Skeletal muscle tissue (tissue), 4 donors: ENCODE data around the gene LRFN3. TPM values are rescaled to one million over a fixed set of nuclear protein-coding genes. Genes with fewer than 3 reads are reported as not detected.
A peak's percentile ranks its signal among the peaks of the same experiment; 100 is the strongest.

Experiments
- H3K27ac ChIP-seq: one replicate; pipeline ENCODE4 v1.7.0; 2013; ENCODE audit warnings: mild to moderate bottlenecking, low read depth, low read length, inconsistent platforms
- H3K27me3 ChIP-seq, 3 donors: one replicate each; pipeline ENCODE4 v1.7.0; 2013; ENCODE audit warnings: low read length in 3 of 3; ENCODE audit not compliant: control insufficient read depth in 3 of 3, insufficient read depth in 3 of 3
- H3K36me3 ChIP-seq, 3 donors: one replicate each; pipeline ENCODE4 v1.7.0; 2013; ENCODE audit warnings: low read length in 3 of 3; ENCODE audit not compliant: control insufficient read depth in 3 of 3, insufficient read depth in 3 of 3
- H3K4me1 ChIP-seq, 3 donors: one replicate each; pipeline ENCODE4 v1.7.0; 2013; ENCODE audit warnings: low read length in 3 of 3, mild to moderate bottlenecking in 3 of 3; ENCODE audit not compliant: control insufficient read depth in 3 of 3, insufficient read depth in 3 of 3
- H3K4me3 ChIP-seq, 3 donors: one replicate each; pipeline ENCODE4 v1.7.0; 2013; ENCODE audit warnings: low read length in 3 of 3
- H3K9ac ChIP-seq, 3 donors: one replicate each; pipeline ENCODE4 v1.7.0; 2013; ENCODE audit warnings: low read length in 3 of 3, mild to moderate bottlenecking in 3 of 3, moderate library complexity in 2 of 3, low read depth in 1 of 3
- H3K9me3 ChIP-seq, 3 donors: one replicate each; pipeline ENCODE4 v1.7.0; 2013; ENCODE audit warnings: low read length in 3 of 3; ENCODE audit not compliant: control insufficient read depth in 3 of 3
- total RNA-seq: library from RNA; depleted of rRNA; stranded (reverse); fragments of >200 nt; gene quantifications from one replicate; pipeline ENCODE4 v1.2.3, GENCODE V29; 2014
- donor health status: Osteomylitis.

LRFN3 gene
- total RNA-seq, 1 donor from 2014 or later = 0.52 TPM

DNA sequence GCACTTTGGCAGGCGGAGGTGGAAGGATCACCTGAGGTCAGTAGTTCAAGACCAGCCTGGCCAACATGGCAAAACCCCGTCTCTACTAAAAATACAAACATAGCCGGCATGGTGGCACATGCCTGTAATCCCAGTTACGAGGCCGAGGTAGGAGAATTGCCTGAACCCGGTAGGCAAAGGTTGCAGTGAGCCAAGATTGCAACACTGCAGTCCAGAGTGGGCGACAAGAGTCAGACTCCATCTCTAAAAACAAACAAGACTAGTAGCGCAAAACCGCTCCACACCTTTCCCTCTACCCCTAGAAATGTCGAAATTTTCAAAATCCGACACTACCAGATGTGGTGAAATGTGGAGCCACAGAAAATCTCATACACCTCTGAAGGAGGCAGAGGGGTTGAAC, 16.9 kb upstream of the LRFN3 start:
- Histone ChIP-seq H3K9ac (no peak overlapping the region), H3K36me3 (no peaks in the 10 kb centered on the region), H3K4me3 (no peak overlapping the region), H3K4me1 (no peaks in the 10 kb centered on the region), H3K27ac (no peak overlapping the region), H3K27me3 (peaks cover 0 to 5% (median 4%) of the 10 kb centered on the region in 3 donors), H3K9me3 (no peaks in the 10 kb centered on the region)

DNA sequence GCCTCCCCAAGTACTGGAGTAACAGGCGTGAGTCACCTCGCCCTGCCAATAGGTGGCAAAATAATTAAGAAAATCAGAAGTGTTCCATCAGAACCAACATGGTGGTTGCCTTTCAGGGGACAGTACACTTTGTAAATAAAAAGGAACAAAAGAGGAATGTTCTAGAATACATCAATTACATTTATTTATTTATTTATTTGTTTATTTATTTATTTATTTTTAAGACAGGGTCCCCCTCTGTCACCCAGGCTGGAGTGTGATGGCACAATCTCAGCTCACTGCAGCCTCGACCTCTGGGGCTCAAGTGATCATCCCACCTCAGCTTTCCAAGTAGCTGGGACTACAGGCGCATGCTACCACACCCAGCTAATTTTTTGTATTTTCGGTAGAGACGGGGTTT, 15.2 kb upstream of the LRFN3 start:
- no peak overlapping the region for H3K9ac ChIP-seq
- no peak overlapping the region for H3K27ac ChIP-seq
- H3K27me3 ChIP-seq = peaks cover 0 to 5% (median 4%) of the 10 kb centered on the region in 3 donors
- H3K4me3 ChIP-seq = no peak overlapping the region
- H3K4me1 ChIP-seq = no peaks in the 10 kb centered on the region
- peaks cover 0 to 2% (median 0%) of the 10 kb centered on the region in 3 donors for H3K36me3 ChIP-seq
- peaks cover 0 to 6% (median 3%) of the 10 kb centered on the region in 3 donors for H3K9me3 ChIP-seq

DNA sequence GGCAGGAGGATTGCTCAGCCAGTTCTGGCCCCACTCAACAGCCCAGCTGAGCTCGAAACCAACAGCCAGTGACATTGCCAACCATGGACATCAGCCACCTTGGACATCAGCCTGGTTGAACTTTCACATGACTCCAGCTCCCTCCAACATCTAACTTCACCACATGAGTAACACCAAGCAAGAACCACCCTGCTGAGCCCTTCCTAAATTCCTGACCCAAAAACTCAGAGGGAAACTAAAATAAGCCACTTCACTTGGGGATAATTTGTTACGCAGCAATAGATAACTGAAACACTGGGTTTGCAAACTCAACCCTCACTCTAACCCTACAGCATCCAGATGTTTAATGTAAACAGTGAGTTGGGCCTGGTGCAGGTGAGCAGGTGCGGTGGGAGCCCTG, 10.7 kb upstream of the LRFN3 start:
- H3K27ac ChIP-seq = no peak overlapping the region
- no peaks in the 10 kb centered on the region for H3K4me1 ChIP-seq
- peaks cover 0 to 6% (median 3%) of the 10 kb centered on the region in 3 donors for H3K9me3 ChIP-seq
- no peak overlapping the region for H3K4me3 ChIP-seq
- H3K27me3 ChIP-seq = peaks cover 0 to 4% (median 3%) of the 10 kb centered on the region in 3 donors
- H3K36me3 ChIP-seq = peaks cover 0 to 2% (median 0%) of the 10 kb centered on the region in 3 donors
- no peak overlapping the region for H3K9ac ChIP-seq

DNA sequence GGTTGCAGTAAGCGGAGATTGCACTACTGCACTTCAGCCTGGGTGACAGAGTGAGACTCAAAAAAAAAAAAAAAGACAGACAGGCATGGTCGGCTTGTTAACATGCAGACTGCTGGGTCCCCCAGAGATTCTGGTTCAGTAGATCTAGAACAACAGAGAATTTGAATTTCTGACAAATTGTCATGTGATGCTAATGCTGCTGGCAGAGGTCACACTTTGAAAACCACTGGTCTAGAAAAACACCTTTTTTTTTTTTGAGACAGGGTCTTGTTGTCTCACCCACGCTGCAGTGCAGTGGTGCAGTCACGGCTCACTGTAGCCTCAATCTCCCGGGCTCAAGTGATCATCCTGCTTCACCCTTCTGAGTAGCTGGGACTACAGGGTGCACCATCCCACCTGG, 7.7 kb upstream of the LRFN3 start:
- Histone ChIP-seq H3K36me3 (peaks cover 0 to 2% (median 0%) of the 10 kb centered on the region in 3 donors), H3K9ac (no peak overlapping the region), H3K27ac (no peak overlapping the region), H3K27me3 (peaks cover 0 to 4% (median 3%) of the 10 kb centered on the region in 3 donors), H3K9me3 (peaks cover 0 to 6% (median 3%) of the 10 kb centered on the region in 3 donors), H3K4me3 (no peak overlapping the region), H3K4me1 (peaks cover 7 to 13% (median 8%) of the 10 kb centered on the region in 3 donors)

DNA sequence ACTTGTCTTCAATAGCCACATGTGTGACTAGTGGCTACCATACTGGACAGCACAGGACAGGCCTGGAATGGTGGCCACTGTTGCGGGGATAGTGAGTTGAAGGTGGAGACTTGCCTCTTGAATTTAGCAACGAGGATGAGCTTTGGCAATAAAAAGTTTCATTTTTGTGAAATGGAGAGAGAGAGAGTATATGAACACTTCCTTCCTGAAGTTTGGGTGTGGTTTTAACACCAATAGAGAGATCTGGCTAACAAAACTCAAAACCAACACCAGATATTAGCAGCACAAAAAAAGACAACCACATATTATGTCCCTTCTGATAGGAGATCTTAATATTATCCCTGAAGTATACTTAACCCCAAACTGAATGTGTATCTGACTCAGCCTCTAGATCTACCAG, 6.3 kb upstream of the LRFN3 start:
- H3K9ac ChIP-seq = no peak overlapping the region
- peaks cover 0 to 2% (median 0%) of the 10 kb centered on the region in 3 donors for H3K36me3 ChIP-seq
- H3K4me3 ChIP-seq = no peak overlapping the region
- H3K4me1 ChIP-seq = peaks cover 7 to 17% (median 8%) of the 10 kb centered on the region in 3 donors
- peaks cover 0 to 6% (median 3%) of the 10 kb centered on the region in 3 donors for H3K9me3 ChIP-seq
- H3K27me3 ChIP-seq = peaks cover 0 to 4% (median 3%) of the 10 kb centered on the region in 3 donors
- no peak overlapping the region for H3K27ac ChIP-seq

DNA sequence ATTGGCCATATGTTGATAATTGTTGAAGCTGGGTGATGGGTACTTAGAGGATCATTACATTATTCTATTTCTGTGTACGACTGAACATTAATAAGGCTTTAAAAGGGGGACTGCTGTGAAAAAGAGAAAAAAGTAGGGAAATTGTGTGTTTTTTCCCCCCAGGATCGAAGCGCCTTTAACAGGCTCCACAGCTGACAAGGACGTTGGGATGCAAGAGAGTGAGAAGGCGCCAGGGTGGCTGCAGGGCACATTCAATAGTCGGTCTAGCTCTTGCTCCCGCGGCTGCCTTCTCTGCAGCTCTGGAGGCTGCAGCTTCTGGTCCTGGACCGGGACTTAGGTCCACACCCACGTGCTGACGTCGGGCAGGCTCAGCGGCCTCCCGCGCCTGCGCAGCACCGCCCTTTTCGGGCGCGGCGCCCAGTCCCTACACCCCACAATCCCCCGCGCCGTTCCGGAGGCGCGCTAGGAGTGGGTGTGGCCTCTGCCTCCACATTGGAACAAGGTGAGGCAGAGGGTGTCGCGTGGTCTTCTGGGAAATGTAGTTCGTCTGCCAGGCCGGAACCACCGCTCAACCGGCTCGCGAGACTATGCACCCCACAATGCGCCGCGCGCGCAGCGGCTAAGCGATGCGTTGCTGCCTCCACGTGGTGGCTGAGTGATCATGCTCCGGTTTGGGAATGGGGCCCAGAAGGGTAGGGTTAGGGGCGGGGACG, 4.9 kb upstream of the LRFN3 start:
- Histone ChIP-seq H3K4me1 (peaks cover 16 to 29% (median 19%) of the 10 kb centered on the region in 3 donors), H3K36me3 (no peaks in the 10 kb centered on the region), H3K4me3 (peak overlapping the region; percentile 68 to 76 (median 72)), H3K27ac (peak overlapping the region; percentile 55), H3K9ac (peak overlapping the region in 2 of 3 donors; percentile 64 to 66), H3K27me3 (peaks cover 0 to 3% (median 0%) of the 10 kb centered on the region in 3 donors), H3K9me3 (no peaks in the 10 kb centered on the region)

DNA sequence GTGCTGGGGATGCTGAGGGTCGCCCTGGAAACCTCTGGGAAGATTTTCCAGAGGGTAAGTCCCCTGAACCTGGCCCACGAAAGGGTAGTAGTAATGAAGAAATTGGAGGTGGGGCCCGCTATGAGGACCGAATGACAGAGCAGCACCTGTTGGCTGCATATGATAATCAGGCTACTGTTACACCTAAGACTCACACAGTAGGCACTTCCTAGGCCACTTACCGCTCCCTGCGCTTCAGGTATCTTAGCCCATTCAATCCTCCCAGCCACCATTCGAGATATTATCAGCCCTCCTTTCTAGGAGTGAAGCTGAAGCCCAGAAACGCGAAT, 4.3 kb upstream of the LRFN3 start:
- Histone ChIP-seq H3K27ac (peak overlapping the region; percentile 55), H3K9ac (peak overlapping the region in 2 of 3 donors; percentile 58 to 61)

DNA sequence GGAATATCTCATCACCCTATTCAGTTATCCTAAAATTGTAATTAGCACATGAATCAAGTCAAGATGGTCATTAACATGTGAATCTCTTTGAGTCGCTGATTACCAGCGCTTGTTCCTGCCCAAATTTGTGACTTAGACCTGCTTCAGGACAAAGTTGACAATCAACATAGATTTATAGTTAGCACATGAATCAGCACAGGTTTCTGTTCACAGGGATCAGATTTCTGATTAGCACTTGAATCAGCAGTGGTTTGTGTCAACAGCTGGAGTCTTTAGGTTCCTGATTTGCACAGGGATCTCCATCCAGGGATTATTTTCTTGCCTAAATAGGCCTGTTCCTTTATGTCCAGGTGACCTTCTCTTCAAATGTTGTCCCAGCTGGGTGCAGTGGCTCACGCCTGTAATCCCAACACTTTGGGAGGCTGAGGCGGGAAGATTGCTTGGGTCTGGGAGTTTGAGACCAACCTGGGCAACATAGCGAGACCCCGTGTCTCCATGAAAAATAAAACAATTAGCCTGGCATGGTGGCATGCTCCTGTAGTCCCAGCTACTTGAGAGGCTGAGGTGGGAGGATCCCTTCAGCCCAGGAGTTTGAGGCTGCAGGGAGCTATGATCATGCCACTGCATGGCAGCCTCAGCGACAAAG, 3.8 kb upstream of the LRFN3 start:
- Histone ChIP-seq H3K4me3 (peak overlapping the region in 2 of 3 donors; percentile 57 to 76), H3K27me3 (no peaks in the 10 kb centered on the region), H3K27ac (peak overlapping the region; percentile 55), H3K4me1 (peaks cover 25 to 37% (median 27%) of the 10 kb centered on the region in 3 donors), H3K9me3 (no peaks in the 10 kb centered on the region), H3K9ac (peak overlapping the region in 1 of 3 donors; percentile 61), H3K36me3 (no peaks in the 10 kb centered on the region)

More for the DNA sequence above, 4.3 kb upstream of the LRFN3 start:
- peaks cover 0 to under 1% (median 0%) of the 10 kb centered on the region in 3 donors for H3K27me3 ChIP-seq
- no peaks in the 10 kb centered on the region for H3K9me3 ChIP-seq
- peak overlapping the region; percentile 57 to 76 (median 67) for H3K4me3 ChIP-seq
- H3K4me1 ChIP-seq = peaks cover 19 to 32% (median 21%) of the 10 kb centered on the region in 3 donors
- no peaks in the 10 kb centered on the region for H3K36me3 ChIP-seq

DNA sequence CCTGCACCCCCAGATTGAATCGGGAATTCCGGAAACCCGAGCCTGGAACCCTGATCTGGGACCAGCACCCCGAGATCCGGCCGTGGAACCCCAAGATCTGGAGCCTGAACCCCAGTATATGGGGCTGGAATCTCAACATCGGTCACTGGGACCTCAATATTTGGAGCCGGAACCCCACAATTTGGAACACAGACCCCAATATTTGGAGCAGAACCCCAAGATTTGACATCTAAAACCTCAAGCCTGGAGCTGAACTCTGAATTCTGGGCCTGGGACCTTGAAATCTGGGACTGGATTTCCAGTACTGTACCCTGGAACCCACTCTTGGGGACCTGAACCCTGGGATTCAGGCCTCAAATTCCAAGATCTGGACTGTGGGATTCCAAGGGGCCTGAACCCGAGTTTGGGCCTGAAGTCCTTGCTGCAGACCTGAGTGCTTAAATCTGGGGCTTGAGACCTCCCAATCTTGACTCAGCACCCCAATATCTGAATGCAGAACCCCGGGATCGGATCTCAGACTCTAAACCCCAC, 629 bp downstream of the LRFN3 start:
- Histone ChIP-seq H3K9me3 (no peaks in the 10 kb centered on the region), H3K27me3 (no peaks in the 10 kb centered on the region), H3K27ac (peak overlapping the region; percentile 68), H3K4me3 (peak overlapping the region; percentile 69 to 77 (median 73)), H3K4me1 (peaks cover 28 to 45% (median 32%) of the 10 kb centered on the region in 3 donors), H3K36me3 (peaks cover 0 to 12% (median 0%) of the 10 kb centered on the region in 3 donors), H3K9ac (peak overlapping the region; percentile 73 to 84 (median 81))
